Breast epithelium (tissue), 4 donors: Measurements from ENCODE around the gene ARL4A. TPM values are rescaled to one million over a fixed set of nuclear protein-coding genes. Genes with fewer than 3 reads are reported as not detected.

Source experiments
- DNase-seq, 2 donors: peaks; one replicate each; pipeline ENCODE4 v3.0.0-alpha.2; 2019; ENCODE audit warnings: low spot score in 2 of 2
- H3K27ac ChIP-seq, 2 donors: fragments of 200-600 bp; sonication (generic) in 1 of 2; one replicate each; pipeline ENCODE4 v1.5.1; 2016 to 2019; ENCODE audit warnings: mild to moderate bottlenecking in 1 of 2
- H3K27me3 ChIP-seq, 2 donors: fragments of 200-600 bp; sonication (generic) in 1 of 2; one replicate each; pipeline versions ENCODE4 v1.5.1 to v1.6.0; 2017 to 2019; ENCODE audit warnings: control low read depth in 1 of 2, mild to moderate bottlenecking in 1 of 2
- H3K36me3 ChIP-seq: fragments of 200-600 bp; one replicate; pipeline ENCODE4 v1.5.1; 2019
- H3K4me1 ChIP-seq, 2 donors: fragments of 200-600 bp; sonication (generic); one replicate each; pipeline ENCODE4 v1.5.1; 2016 to 2019; ENCODE audit warnings: control low read depth in 1 of 2
- H3K4me3 ChIP-seq, 3 donors: fragments of 200-600 bp; sonication (generic); 1 replicate in 2 of 3; 2 replicates in 1 of 3; pipeline ENCODE4 v1.5.1; 2016 to 2019; ENCODE audit warnings: mild to moderate bottlenecking in 3 of 3, moderate library complexity in 2 of 3
- H3K9me3 ChIP-seq, 2 donors: fragments of 200-600 bp; sonication (generic) in 1 of 2; one replicate each; pipeline ENCODE4 v1.5.1; 2016 to 2019; ENCODE audit warnings: control low read depth in 1 of 2
- POLR2A ChIP-seq: fragments of 450-650 bp; IDR thresholded peaks from one replicate; pipeline ENCODE4 v1.6.1; 2016; ENCODE audit warnings: antibody characterized with exemption, mild to moderate bottlenecking, moderate library complexity
- POLR2AphosphoS5 ChIP-seq, 3 donors: sonication (generic); formaldehyde crosslinking; IDR thresholded peaks; one replicate each; pipeline ENCODE4 v1.6.1; 2017; ENCODE audit warnings: antibody characterized with exemption in 3 of 3
- intact Hi-C: fragments of 100-400 bp; cut with DNase I; formaldehyde crosslinking; loops from one replicate; pipeline ENCODE4 v1.15.1; 2023; ENCODE audit warnings: low total_unique reads
- total RNA-seq, 3 donors: library from RNA; depleted of rRNA; stranded (reverse); fragments of >200 nt; gene quantifications; one replicate each; pipeline ENCODE4 v1.1.0, GENCODE V29; 2016
- TF ChIP-seq, protein P1 (sequence below), 3 donors: fragments of 450-650 bp; IDR thresholded peaks; one replicate each; pipeline ENCODE4 v1.5.1; 2016 to 2017; ENCODE audit warnings: antibody characterized with exemption in 3 of 3, mild to moderate bottlenecking in 3 of 3, moderate library complexity in 3 of 3

ARL4A gene
- total RNA-seq, 3 donors from 2014 or later = 28.5 to 165 (median 51.1) TPM

DNA sequence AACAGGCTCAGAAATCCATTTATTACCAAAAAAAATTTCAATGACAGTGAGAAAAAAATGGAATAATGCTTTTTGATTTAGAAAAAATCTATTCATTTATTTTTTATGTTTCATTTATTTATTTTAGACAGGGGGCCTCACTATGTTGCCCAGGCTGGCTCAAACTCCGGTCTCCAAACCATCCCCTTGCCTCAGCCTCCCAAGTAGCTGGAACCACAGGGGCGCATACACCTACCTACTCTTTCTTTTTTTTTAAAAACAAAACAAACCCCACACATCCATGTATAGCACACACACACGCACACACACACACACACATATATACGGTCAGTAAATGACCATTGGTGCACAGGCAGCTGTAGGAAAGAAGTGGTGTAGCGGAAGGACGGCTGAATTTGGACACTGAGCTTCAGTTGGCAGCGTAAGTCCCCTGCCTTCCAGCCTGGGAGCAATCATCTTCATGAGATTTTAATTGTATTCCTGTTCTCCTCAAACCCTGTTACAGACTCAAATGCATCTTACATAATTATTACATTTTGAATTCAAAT lies 28.8 kb downstream of the ARL4A start:
- Histone ChIP-seq H3K4me1 (peaks cover 4 to 12% of the 10 kb centered on the region in 2 donors), H3K27me3 (no peaks in the 10 kb centered on the region), H3K9me3 (no peaks in the 10 kb centered on the region), H3K27ac (peak overlapping the region; percentile 83 to 87), H3K4me3 (peak overlapping the region in 2 of 3 donors; percentile 43 to 58), H3K36me3 (no peaks in the 10 kb centered on the region)
- no peak for TF ChIP-seq POLR2A
- TF ChIP-seq, protein P1, sequence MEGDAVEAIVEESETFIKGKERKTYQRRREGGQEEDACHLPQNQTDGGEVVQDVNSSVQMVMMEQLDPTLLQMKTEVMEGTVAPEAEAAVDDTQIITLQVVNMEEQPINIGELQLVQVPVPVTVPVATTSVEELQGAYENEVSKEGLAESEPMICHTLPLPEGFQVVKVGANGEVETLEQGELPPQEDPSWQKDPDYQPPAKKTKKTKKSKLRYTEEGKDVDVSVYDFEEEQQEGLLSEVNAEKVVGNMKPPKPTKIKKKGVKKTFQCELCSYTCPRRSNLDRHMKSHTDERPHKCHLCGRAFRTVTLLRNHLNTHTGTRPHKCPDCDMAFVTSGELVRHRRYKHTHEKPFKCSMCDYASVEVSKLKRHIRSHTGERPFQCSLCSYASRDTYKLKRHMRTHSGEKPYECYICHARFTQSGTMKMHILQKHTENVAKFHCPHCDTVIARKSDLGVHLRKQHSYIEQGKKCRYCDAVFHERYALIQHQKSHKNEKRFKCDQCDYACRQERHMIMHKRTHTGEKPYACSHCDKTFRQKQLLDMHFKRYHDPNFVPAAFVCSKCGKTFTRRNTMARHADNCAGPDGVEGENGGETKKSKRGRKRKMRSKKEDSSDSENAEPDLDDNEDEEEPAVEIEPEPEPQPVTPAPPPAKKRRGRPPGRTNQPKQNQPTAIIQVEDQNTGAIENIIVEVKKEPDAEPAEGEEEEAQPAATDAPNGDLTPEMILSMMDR (IDR thresholded peaks at IDR 0.05) = no peak
- TF ChIP-seq POLR2AphosphoS5 (IDR thresholded peaks at IDR 0.05) = no peak
- no peak for DNase-seq
- intact Hi-C loops = no loop called here

- Histone ChIP-seq H3K9me3 (no peaks in the 10 kb centered on the region), H3K4me1 (peaks cover 4 to 12% of the 10 kb centered on the region in 2 donors), H3K27ac (peak overlapping the region; percentile 83 to 87), H3K36me3 (no peaks in the 10 kb centered on the region), H3K27me3 (no peaks in the 10 kb centered on the region), H3K4me3 (no peak overlapping the region)
- intact Hi-C loops = no loop called here
- TF ChIP-seq, protein P1 (IDR thresholded peaks at IDR 0.05) = no peak
- no peak for TF ChIP-seq POLR2A
- no peak for TF ChIP-seq POLR2AphosphoS5 (IDR thresholded peaks at IDR 0.05)
- DNase-seq = no peak
Observed at GRCh38 chr7:12716722-12717121, 29.3 kb downstream of the ARL4A start.

- Histone ChIP-seq H3K4me3 (no peak overlapping the region), H3K27me3 (no peaks in the 10 kb centered on the region), H3K9me3 (no peaks in the 10 kb centered on the region), H3K27ac (peak overlapping the region; percentile 70), H3K4me1 (peaks cover 4 to 12% of the 10 kb centered on the region in 2 donors), H3K36me3 (no peaks in the 10 kb centered on the region)
- TF ChIP-seq POLR2A (no peak), POLR2AphosphoS5 (IDR thresholded peaks at IDR 0.05) (no peak)
- TF ChIP-seq, protein P1 (IDR thresholded peaks at IDR 0.05) = no peak
- intact Hi-C loops = no loop called here
- no peak for DNase-seq
Observed at GRCh38 chr7:12719141-12719919, 31.9 kb downstream of the ARL4A start.

- Histone ChIP-seq H3K4me3 (peak overlapping the region in 1 of 3 donors; percentile 23), H3K27ac (peak overlapping the region; percentile 70), H3K9me3 (no peaks in the 10 kb centered on the region), H3K36me3 (no peaks in the 10 kb centered on the region), H3K27me3 (no peaks in the 10 kb centered on the region), H3K4me1 (peaks cover 4 to 12% of the 10 kb centered on the region in 2 donors)
- intact Hi-C loops = no loop called here
- TF ChIP-seq, protein P1 (IDR thresholded peaks at IDR 0.05) = no peak
- no peak for DNase-seq
Observed at GRCh38 chr7:12719981-12720865, 32.8 kb downstream of the ARL4A start.
